NCI-H2029 treated with DMSO at 0.1 percent for 48 hours (cell line): ENCODE measurements around the gene SNAPC1.

ENCODE experiments used
- DNase-seq: peaks from one replicate; lab custom pipeline; 2025; lab: John Stamatoyannopoulos, UW

Gene SNAPC1

DNA sequence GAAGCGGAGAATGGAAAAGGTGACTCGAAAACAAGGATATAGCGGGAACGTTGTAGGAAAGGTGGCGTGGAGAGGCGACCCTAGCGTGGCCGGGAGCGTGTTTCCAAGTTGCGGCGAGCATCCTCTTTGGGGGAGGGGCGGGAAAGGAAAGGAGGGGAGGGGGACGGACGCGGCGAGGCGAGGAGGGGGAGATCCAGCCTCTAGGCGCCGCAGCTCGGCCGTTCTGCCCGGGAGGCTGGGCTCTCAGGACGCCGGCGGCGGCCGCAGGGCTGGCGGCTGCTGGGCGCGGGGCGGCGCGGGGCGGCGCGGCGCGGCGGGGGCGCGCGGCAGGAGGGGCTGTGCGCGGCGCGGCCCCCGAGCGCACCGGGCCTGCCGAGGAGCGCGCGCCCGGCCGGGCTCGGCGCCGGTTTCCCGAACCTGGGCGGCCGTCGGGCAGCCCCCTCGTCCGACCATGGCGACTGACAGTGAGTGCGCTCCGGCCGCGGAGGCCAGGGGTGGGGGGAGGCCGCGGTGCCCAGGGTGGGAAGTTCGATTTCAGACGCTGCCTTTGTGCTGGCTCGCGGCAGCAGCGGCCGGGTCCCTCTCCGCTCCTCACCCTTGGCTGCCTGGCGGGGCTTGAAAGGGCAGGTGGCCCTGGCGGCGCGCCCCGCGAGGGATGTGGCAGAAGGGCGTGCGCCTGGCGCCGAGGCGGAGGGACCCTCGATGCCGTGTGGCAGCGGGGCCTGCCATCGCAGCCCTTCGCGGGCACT is 50.3 kb downstream of the SNAPC1 start, which contains the start of gene SYT16:
Gene SYT16 (plus strand): TSS at position 357 of the 749 bp plus-strand sequence.
- no peak for DNase-seq

DNA sequence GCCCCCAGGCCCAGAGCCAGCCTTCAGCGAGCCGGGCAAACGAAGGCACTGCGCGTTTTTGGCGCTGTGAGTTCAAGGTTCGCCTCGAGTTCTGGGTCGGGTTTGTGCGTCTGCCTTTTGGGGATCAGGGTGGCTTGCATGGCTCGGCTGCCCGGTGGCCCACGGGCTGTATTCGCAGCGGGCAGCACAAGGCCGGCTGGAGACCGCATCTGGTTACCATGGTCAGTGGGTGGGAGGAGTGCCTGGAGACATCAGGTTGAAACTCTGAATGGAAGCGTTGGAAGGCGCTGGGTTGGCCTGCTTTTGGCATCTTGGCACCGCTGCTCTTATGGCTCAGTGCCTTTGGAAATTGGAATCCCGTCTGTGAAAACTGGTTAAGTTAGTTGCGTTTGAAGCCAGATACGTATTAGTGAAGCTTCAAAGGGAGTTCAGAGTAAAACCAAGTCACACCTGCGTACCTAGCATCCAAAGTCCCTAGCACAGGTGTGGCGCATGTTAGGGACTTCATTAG is 50.9 kb downstream of the SNAPC1 start:
- DNase-seq: no peak

DNA sequence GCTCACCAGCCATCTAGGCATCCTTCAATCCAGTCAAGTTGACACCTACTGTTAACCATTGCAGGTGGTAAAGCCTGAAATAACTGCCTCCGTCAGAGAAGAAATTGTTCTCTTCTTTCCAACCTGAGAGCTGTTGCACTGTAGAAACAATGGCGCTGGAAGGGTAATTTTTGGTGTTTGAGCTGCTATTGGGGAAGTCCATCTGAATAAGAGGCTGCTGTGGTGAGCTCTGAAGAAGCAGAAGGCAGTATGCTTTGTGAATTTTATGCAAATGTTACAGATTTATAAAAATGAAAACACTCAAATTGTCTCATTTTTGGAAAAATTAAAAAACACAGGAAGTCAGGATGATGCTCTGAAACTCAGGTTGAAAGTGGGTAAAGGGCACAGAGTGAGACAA is 60.2 kb downstream of the SNAPC1 start:
- no peak for DNase-seq

DNA sequence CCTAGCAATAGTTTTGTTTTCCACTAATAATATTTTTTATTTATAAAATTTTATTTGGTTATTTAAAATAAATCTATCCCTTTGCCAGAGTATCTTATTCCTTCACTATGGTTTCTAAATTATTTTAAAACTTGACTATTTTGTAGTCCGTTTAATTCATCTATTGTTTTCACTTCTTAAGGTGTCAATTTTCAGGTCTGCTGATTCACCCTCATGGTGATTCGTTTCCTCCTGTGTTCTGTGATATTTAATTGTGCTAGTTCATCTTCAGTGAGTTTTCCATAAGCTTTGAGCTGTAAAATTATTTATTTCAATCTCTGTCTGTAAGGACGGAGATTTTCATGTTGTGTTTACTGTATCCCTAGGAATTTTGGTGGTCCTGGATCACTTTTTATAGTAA is 70.6 kb downstream of the SNAPC1 start:
- DNase-seq: no peak

DNA sequence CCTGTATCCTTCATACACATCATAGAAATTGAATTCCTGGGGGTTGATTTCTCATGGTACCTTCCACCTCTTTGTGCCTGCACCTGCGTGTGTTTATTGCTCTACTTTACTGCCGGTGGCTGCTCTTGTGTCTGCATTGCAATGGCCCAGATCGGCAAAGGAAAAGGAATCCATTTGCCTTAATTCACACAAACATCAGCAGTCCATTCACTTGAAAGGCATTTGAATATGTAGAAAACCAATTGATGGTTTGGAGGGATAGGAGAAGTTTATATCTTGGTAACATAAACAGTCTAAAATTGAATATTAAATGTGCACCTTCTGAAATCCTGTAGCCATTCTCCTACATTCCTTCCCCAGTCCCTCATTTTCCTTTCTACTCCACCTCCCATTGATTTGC is 74.0 kb downstream of the SNAPC1 start:
- DNase-seq: no peak

DNA sequence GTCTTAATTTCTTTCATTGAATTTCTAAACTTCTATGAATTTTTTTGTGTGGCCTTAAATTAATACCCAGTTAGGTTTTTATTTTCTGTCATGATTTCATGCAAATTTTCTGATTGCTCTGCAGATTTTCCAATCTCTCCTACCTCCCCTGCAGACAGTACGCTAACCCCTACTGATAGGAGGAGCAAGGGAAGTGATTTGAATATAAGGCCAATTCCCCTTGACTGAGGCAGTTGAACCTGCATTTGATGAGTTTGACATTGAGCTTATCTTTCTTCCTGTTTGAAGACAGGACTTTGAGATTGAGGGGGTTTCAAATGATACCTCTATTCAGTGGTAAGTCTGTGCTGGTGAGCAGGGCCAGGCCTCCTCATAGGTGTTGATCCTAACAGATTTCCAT is 74.6 kb downstream of the SNAPC1 start:
- DNase-seq: no peak

DNA sequence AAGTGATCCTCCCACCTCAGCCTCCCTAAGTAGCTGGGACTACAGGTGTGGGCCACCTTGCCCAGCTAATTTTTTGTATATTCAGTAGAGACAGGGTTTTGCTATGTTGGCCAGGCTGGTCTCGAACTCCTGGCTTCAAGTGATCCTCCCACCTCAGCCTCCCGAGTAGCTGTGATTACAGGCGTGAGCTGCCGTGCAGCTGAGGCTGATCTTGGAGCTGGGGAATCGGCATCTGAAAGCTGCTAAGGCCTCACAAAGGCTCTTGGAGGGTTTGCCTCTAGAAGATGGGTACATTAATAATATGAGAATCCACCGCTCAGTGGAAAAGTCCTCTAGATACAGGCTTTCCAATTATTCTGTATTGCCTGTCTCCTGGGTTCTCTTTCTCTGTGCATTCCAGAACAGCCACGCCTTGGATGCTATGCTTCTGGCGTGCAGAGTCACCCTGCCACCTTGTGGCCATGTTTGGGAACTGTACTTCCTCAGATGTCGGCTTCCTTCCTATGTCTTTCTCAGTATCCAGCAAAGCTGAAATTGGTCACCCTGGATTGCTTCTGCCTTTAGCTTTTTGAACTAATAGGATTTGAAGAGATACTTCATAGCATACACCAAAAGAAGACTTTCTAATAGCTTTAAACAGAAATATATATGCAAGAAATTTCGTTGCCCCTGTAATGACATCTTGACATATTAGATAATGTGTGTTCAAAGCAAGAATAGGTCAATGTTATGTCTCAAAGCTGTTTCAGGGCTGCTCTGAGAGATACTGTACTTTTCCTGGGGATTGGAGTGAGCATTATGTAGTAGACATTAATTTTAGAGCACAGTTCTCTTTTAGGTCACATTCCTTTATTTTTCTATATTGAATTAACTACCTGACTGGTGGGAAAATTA is 75.4 kb downstream of the SNAPC1 start:
- DNase-seq: peak; percentile 96

DNA sequence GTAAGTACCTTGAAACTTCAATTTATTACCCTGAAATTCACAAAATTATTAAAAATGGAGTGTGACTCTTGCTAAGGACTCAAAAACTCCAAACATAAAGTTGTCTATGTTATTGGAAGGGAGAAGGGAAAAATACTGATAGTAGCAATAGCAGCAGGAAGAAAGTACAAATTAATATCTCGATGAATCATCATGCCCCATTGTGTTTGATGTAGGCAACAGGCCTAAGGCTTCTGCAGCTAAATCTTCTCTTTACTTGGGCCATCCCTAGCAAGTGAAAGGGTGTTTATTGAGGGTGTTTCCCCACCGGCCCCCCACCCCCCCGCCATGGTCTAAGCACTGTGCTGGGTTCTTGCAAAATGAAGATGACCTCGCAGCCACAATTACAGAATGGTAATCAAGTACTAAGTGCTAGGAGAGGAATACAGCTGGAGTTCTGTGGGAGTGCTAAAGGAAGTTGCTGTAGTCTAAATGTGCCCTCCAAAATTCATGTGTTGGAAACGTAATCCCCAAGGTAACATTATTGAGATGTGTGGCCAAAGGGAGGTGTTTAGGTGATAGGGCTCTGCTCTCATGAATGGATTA is 76.5 kb downstream of the SNAPC1 start:
- no peak for DNase-seq

DNA sequence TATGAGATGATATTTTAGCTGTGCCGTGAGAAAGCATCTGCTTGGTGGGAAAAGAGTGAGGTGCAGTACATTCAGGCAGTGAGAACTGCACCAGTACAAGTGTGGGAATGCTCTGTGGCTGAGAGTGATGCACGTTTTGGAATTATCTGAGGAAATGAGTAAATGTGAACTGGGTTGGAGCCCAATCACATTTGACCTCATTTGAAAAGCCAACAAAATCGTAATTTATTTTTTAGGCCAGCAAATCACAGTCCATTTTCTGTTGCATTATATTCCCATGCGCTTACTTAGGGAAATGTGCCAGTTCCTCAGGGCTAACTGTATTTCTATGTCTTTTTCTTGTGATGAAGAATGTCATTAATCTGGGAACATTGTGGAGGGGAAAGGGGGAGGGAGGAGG is 77.3 kb downstream of the SNAPC1 start:
- DNase-seq: no peak

DNA sequence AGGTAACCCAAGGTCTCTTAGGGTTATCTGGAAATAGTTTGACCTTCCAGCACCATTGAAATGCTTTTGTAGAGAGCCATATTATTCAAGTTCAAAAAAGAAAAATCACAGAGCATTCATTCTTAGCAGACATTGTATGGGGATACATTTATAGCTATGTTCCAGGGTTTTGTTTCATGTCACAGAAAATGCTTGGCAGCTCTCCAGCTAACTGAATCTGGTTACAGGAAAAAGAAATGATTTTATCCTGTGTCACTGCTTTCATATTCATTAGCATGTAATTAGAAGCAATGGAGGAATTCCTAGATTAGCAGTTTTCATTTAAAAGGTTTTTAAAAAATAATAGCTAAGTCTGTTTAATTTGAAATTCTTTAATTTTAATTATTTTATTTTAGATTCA is 78.9 kb downstream of the SNAPC1 start:
- DNase-seq: peak; percentile 69
